HepG2 (cell line): ENCODE results near the gene HDLBP. TPM values are rescaled to one million over a fixed set of nuclear protein-coding genes. Genes with fewer than 3 reads are reported as not detected.

ENCODE experiments used
- CEBPG ChIP-seq: IDR thresholded peaks from 2 replicates; pipeline ENCODE4 v1.6.1; 2016
- E2F2 ChIP-seq: sonication (generic); formaldehyde crosslinking; IDR thresholded peaks from 2 replicates; pipeline ENCODE4 v1.4.0; 2020; ENCODE audit warnings: missing genetic modification reagents, borderline replicate concordance
- GABPB1 ChIP-seq: IDR thresholded peaks from 2 replicates; pipeline ENCODE4 v1.6.1; 2016; ENCODE audit warnings: mild to moderate bottlenecking, missing genetic modification reagents, moderate library complexity, missing compliant biosample characterization
- GTF3A ChIP-seq: sonication (generic); formaldehyde crosslinking; conservative IDR thresholded peaks from 2 replicates; pipeline ENCODE4 v1.4.0; 2020; ENCODE audit warnings: mild to moderate bottlenecking, missing genetic modification reagents
- HES4 ChIP-seq: sonication (generic); formaldehyde crosslinking; IDR thresholded peaks from 2 replicates; pipeline ENCODE4 v1.9.0; 2021; ENCODE audit warnings: mild to moderate bottlenecking, missing genetic modification reagents, borderline replicate concordance
- IKZF5 ChIP-seq: IDR thresholded peaks from 2 replicates; pipeline ENCODE4 v1.6.1; 2018; ENCODE audit warnings: missing genetic modification reagents, mild to moderate bottlenecking, missing compliant biosample characterization
- MAF1 ChIP-seq: sonication (generic); formaldehyde crosslinking; IDR thresholded peaks from 2 replicates; pipeline ENCODE4 v1.5.0; 2020; ENCODE audit warnings: missing genetic modification reagents, borderline replicate concordance
- MEF2D ChIP-seq: sonication (generic); formaldehyde crosslinking; IDR thresholded peaks from 2 replicates; pipeline ENCODE4 v1.5.1; 2020; ENCODE audit warnings: mild to moderate bottlenecking, missing genetic modification reagents
- MYPOP ChIP-seq: sonication (generic); formaldehyde crosslinking; IDR thresholded peaks from 2 replicates; pipeline ENCODE4 v1.8.1; 2023; ENCODE audit warnings: mild to moderate bottlenecking, moderate library complexity, missing genetic modification reagents
- SPEN ChIP-seq: sonication (generic); formaldehyde crosslinking; IDR thresholded peaks from 2 replicates; pipeline ENCODE4 v1.5.1; 2020; ENCODE audit warnings: low read depth, mild to moderate bottlenecking, missing genetic modification reagents
- TFDP2 ChIP-seq: sonication (generic); formaldehyde crosslinking; IDR thresholded peaks from 2 replicates; pipeline ENCODE4 v1.4.0; 2020; ENCODE audit warnings: missing genetic modification reagents
- THAP11 ChIP-seq: IDR thresholded peaks from 2 replicates; pipeline ENCODE4 v1.6.1; 2016; ENCODE audit warnings: missing biosample characterization, missing genetic modification reagents
- ZFP37 ChIP-seq: sonication (generic); formaldehyde crosslinking; IDR thresholded peaks from 2 replicates; pipeline ENCODE4 v1.4.0; 2020; ENCODE audit warnings: missing genetic modification reagents, borderline replicate concordance
- ZNF317 ChIP-seq: sonication (generic); formaldehyde crosslinking; IDR thresholded peaks from 2 replicates; pipeline ENCODE4 v1.5.0; 2020; ENCODE audit warnings: mild to moderate bottlenecking, missing genetic modification reagents
- ZNF530 ChIP-seq: sonication (generic); formaldehyde crosslinking; IDR thresholded peaks from 2 replicates; pipeline ENCODE4 v1.5.0; 2020; ENCODE audit warnings: low read depth, mild to moderate bottlenecking, missing genetic modification reagents
- ZNF563 ChIP-seq: sonication (generic); formaldehyde crosslinking; IDR thresholded peaks from 2 replicates; pipeline ENCODE4 v1.8.0; 2022; ENCODE audit warnings: mild to moderate bottlenecking, moderate library complexity, missing genetic modification reagents
- ZNF574 ChIP-seq: sonication (generic); formaldehyde crosslinking; IDR thresholded peaks from 2 replicates; pipeline ENCODE4 v1.4.0; 2020; ENCODE audit warnings: missing genetic modification reagents
- ZNF781 ChIP-seq: sonication (generic); formaldehyde crosslinking; IDR thresholded peaks from 2 replicates; pipeline ENCODE4 v1.5.1; 2020; ENCODE audit warnings: borderline replicate concordance, mild to moderate bottlenecking, missing genetic modification reagents; ENCODE audit errors: not compliant biosample characterization
- ZNF792 ChIP-seq: IDR thresholded peaks from 2 replicates; pipeline ENCODE4 v1.6.1; 2016
- polyA plus RNA-seq, 8 experiments: library from polyadenylated mRNA; depleted of rRNA in 3 of 8; stranded (reverse) in 7 of 8; unstranded in 1 of 8; fragments of >200 nt; fragmentation: Illumina TruSeq in 4 of 8; extraction: Trizol in 4 of 8; gene quantifications; 2 replicates each; pipeline versions ENCODE4 v1.2.1 to v1.2.3, GENCODE V29; 2011 to 2016; ENCODE audit warnings: low read depth in 4 of 8, missing spikeins in 1 of 8, mixed read lengths in 1 of 8; ENCODE audit not compliant: insufficient read depth in 1 of 8
- total RNA-seq, 5 experiments: library from RNA; depleted of rRNA; stranded (reverse); fragments of >200 nt; fragmentation: Illumina TruSeq; extraction: Trizol; gene quantifications; 2 replicates each; pipeline ENCODE4 v1.2.3, GENCODE V29; 2016; ENCODE audit warnings: low read depth in 1 of 5

HDLBP gene
- total and polyA plus RNA-seq, 2 of the 13 experiments (the other 11 are each of a cell fraction or from before 2014, with no cell fraction given): 464 to 707 TPM

GRCh38 chr2:241354668-241355658, 39.5 kb upstream of the HDLBP start (continued):
- peak; percentile 83 for TF ChIP-seq MEF2D
- peak; percentile 76 for TF ChIP-seq ZNF574 (CRISPR knock-in tag)
- peak; percentile 76 for TF ChIP-seq ZFP37 (CRISPR knock-in tag)
- TF ChIP-seq IKZF5 (CRISPR knock-in tag): peak; percentile 37; the same call in 1 of the 2 replicates
- TF ChIP-seq ZNF781 (CRISPR knock-in tag): peak; percentile 80
- peak; percentile 54 for TF ChIP-seq TFDP2 (CRISPR knock-in tag)
- TF ChIP-seq GABPB1 (CRISPR knock-in tag): peak; percentile 58
- TF ChIP-seq E2F2 (CRISPR knock-in tag): peak; percentile 53; the same call in 1 of the 2 replicates
- 0 out of 2 replicates have a peak, but pooled peaks have one; percentile 43 for TF ChIP-seq ZNF317 (CRISPR knock-in tag)
- TF ChIP-seq ZNF563 (CRISPR knock-in tag): peak; percentile 54; the same call in 1 of the 2 replicates
- peak; percentile 40; the same call in 1 of the 2 replicates for TF ChIP-seq ZNF792 (CRISPR knock-in tag)
- TF ChIP-seq SPEN: peak; percentile 73
- TF ChIP-seq HES4 (CRISPR knock-in tag): no peak
- 0 out of 2 replicates have a peak, but pooled peaks have one; percentile 66 for TF ChIP-seq MAF1
- peak; percentile 61; the same call in 1 of the 2 replicates for TF ChIP-seq GTF3A (CRISPR knock-in tag)
- TF ChIP-seq MYPOP (CRISPR knock-in tag): 0 out of 2 replicates have a peak, but pooled peaks have one; percentile 36
- peak; percentile 24; the same call in 1 of the 2 replicates for TF ChIP-seq THAP11 (CRISPR knock-in tag)
- no peak for TF ChIP-seq ZNF530
- 0 out of 2 replicates have a peak, but pooled peaks have one; percentile 35 for TF ChIP-seq CEBPG (CRISPR knock-in tag)
